Mesenchymal stem cell (in vitro differentiated cells and primary cell): ENCODE measurements around the gene BDH2.

ENCODE experiments used
- DNase-seq: peaks from one replicate; pipeline ENCODE4 v3.0.0-alpha.2; 2013
- H2AFZ ChIP-seq: one replicate; pipeline ENCODE4 v1.6.1; 2013; ENCODE audit warnings: low read depth, mild to moderate bottlenecking, control low read depth, inconsistent platforms, low read length, moderate library complexity
- H2AK5ac ChIP-seq: 2 replicates; pipeline ENCODE4 v1.6.1; 2013; ENCODE audit warnings: low read length, moderate library complexity, mild to moderate bottlenecking, inconsistent platforms; ENCODE audit not compliant: severe bottlenecking
- H2BK120ac ChIP-seq: one replicate; pipeline ENCODE4 v1.6.1; 2013; ENCODE audit warnings: low read depth, mild to moderate bottlenecking, inconsistent platforms, low read length, moderate library complexity
- H2BK12ac ChIP-seq, 2 experiments: one replicate each; pipeline ENCODE4 v1.6.1; 2013; ENCODE audit warnings: inconsistent platforms in 2 of 2, low read length in 2 of 2, mild to moderate bottlenecking in 2 of 2, moderate library complexity in 2 of 2, control low read depth in 1 of 2
- H2BK15ac ChIP-seq: one replicate; pipeline ENCODE4 v1.6.1; 2013; ENCODE audit warnings: mild to moderate bottlenecking, low read depth, inconsistent platforms; ENCODE audit not compliant: poor library complexity, severe bottlenecking
- H2BK5ac ChIP-seq: 2 replicates; pipeline ENCODE4 v1.6.1; 2013; ENCODE audit warnings: low read depth, mild to moderate bottlenecking, low read length, control low read depth, inconsistent platforms; ENCODE audit not compliant: poor library complexity, severe bottlenecking
- H3K14ac ChIP-seq, 2 experiments: one replicate each; pipeline ENCODE4 v1.6.1; 2013; ENCODE audit warnings: inconsistent platforms in 2 of 2, low read length in 2 of 2, control low read depth in 1 of 2, mild to moderate bottlenecking in 1 of 2, moderate library complexity in 1 of 2
- H3K18ac ChIP-seq, 2 experiments: one replicate each; pipeline ENCODE4 v1.6.1; 2013; ENCODE audit warnings: inconsistent platforms in 2 of 2, low read length in 2 of 2, control low read depth in 1 of 2, low read depth in 1 of 2, mild to moderate bottlenecking in 1 of 2
- H3K23ac ChIP-seq, 2 experiments: one replicate each; pipeline ENCODE4 v1.6.1; 2013; ENCODE audit warnings: inconsistent platforms in 2 of 2, low read length in 2 of 2, mild to moderate bottlenecking in 2 of 2, moderate library complexity in 2 of 2, control low read depth in 1 of 2
- H3K27ac ChIP-seq: 2 replicates; pipeline ENCODE4 v1.5.1; 2013; ENCODE audit warnings: mild to moderate bottlenecking, moderate library complexity, low read length, control low read depth, inconsistent platforms; ENCODE audit not compliant: poor library complexity, severe bottlenecking
- H3K27me3 ChIP-seq, 2 experiments: 2 replicates each; pipeline versions ENCODE4 v1.6.1 to v1.7.0; 2013; ENCODE audit warnings: low read length in 2 of 2, mild to moderate bottlenecking in 2 of 2, moderate library complexity in 2 of 2, control low read depth in 1 of 2, inconsistent platforms in 1 of 2; ENCODE audit not compliant: control insufficient read depth in 1 of 2, insufficient read depth in 1 of 2
- H3K36me3 ChIP-seq, 2 experiments: 2 replicates each; pipeline versions ENCODE4 v1.6.1 to v1.7.0; 2013; ENCODE audit warnings: low read length in 2 of 2, control low read depth in 1 of 2, inconsistent platforms in 1 of 2, low read depth in 1 of 2, mild to moderate bottlenecking in 1 of 2; ENCODE audit not compliant: insufficient read depth in 2 of 2, control insufficient read depth in 1 of 2
- H3K4ac ChIP-seq, 2 experiments: one replicate each; pipeline ENCODE4 v1.6.1; 2013; ENCODE audit warnings: inconsistent platforms in 2 of 2, low read length in 2 of 2, mild to moderate bottlenecking in 2 of 2, moderate library complexity in 2 of 2, control low read depth in 1 of 2, low read depth in 1 of 2
- H3K4me1 ChIP-seq: 2 replicates; pipeline ENCODE4 v1.6.1; 2013; ENCODE audit warnings: low read depth, low read length, control low read depth; ENCODE audit not compliant: control insufficient read depth, insufficient read depth
- H3K4me2 ChIP-seq: 2 replicates; pipeline ENCODE4 v1.6.1; 2013; ENCODE audit warnings: low read length, mild to moderate bottlenecking, inconsistent platforms; ENCODE audit not compliant: poor library complexity, severe bottlenecking
- H3K4me3 ChIP-seq, 2 experiments: 2 replicates each; pipeline versions ENCODE4 v1.5.1 to v1.7.0; 2013; ENCODE audit warnings: low read length in 2 of 2, mild to moderate bottlenecking in 2 of 2, control low read depth in 1 of 2, low read depth in 1 of 2; ENCODE audit not compliant: insufficient read depth in 1 of 2
- H3K79me1 ChIP-seq: replicated peaks from 2 replicates; pipeline ENCODE4 v1.6.1; 2013; ENCODE audit warnings: mild to moderate bottlenecking, control low read depth, low read length, inconsistent platforms; ENCODE audit not compliant: poor library complexity, severe bottlenecking
- H3K9ac ChIP-seq: 2 replicates; pipeline ENCODE4 v1.7.0; 2013; ENCODE audit warnings: mild to moderate bottlenecking, low read length, moderate library complexity
- H3K9me3 ChIP-seq: 2 replicates; pipeline ENCODE4 v1.7.0; 2013; ENCODE audit warnings: mild to moderate bottlenecking, low read length; ENCODE audit not compliant: control insufficient read depth
- H4K8ac ChIP-seq: one replicate; pipeline ENCODE4 v1.6.1; 2013; ENCODE audit warnings: inconsistent platforms, mild to moderate bottlenecking, low read length, moderate library complexity
- H4K91ac ChIP-seq: one replicate; pipeline ENCODE4 v1.6.1; 2013; ENCODE audit warnings: mild to moderate bottlenecking, low read length, inconsistent platforms
- WGBS: methylation state at CpG from one replicate; pipeline ENCODE4 v1.1.7; 2013; ENCODE audit warnings: mixed read lengths; 5-methylcytosine and 5-hydroxymethylcytosine counted together

The BDH2 gene

DNA sequence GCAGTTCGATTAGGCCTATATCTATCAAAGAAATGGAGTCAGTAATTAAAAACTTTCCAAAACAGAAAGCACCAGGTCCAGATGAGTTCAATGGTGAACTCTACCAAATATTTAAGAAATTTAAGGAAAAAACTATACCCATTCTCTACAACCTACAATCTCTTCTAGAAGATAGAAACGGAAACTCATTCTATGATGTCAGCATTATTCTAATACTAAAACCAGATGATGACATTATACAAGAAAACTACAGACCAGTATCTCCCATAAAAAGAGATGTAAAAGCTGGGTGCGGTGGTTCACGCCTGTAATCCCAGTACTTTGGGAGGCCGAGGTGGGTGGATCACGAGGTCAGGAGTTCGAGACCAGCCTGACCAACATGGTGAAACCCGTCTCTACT, 29.5 kb upstream of the BDH2 start:
- Histone ChIP-seq H3K4me1 (no peaks in the 10 kb centered on the region), H3K9me3 (peaks cover 22% of the 10 kb centered on the region), H3K14ac (no peak overlapping the region), H4K8ac (no peak overlapping the region), H3K27ac (no peak overlapping the region), H2BK5ac (no peak overlapping the region), H3K18ac (no peak overlapping the region), H2BK15ac (no peak overlapping the region), H3K79me1 (peaks cover 1% of the 10 kb centered on the region), H2AK5ac (no peak overlapping the region), H3K4me3 (no peak overlapping the region), H3K4ac (no peak overlapping the region), H3K9ac (no peak overlapping the region), H3K23ac (no peak overlapping the region), H2BK12ac (no peak overlapping the region), H2AFZ (no peak overlapping the region), H3K36me3 (peaks cover 0 to 5% of the 10 kb centered on the region in 2 experiments), H3K4me2 (no peak overlapping the region), H2BK120ac (no peak overlapping the region), H3K27me3 (no peaks in the 10 kb centered on the region), H4K91ac (no peak overlapping the region)
- DNase-seq = no peak
- WGBS = 100% methylated on average over 7 of the region's 8 CpGs

GRCh38 chr4:103126126-103126525, 26.5 kb upstream of the BDH2 start:
- H2BK120ac ChIP-seq = no peak overlapping the region
- no peak overlapping the region for H3K4me2 ChIP-seq
- no peaks in the 10 kb centered on the region for H3K27me3 ChIP-seq
- no peak overlapping the region for H3K4ac ChIP-seq
- no peak overlapping the region for H2AFZ ChIP-seq
- no peak overlapping the region for H4K8ac ChIP-seq
- no peak overlapping the region for H4K91ac ChIP-seq
- H3K9ac ChIP-seq = no peak overlapping the region
- H3K36me3 ChIP-seq = peaks cover 0 to 7% of the 10 kb centered on the region in 2 experiments
- WGBS = 100% methylated on average over 1 of the region's 3 CpGs
- H2AK5ac ChIP-seq = no peak overlapping the region
- H3K9me3 ChIP-seq = peaks cover 22% of the 10 kb centered on the region
- no peak overlapping the region for H3K23ac ChIP-seq
- H2BK12ac ChIP-seq = no peak overlapping the region
- H3K4me1 ChIP-seq = no peaks in the 10 kb centered on the region
- DNase-seq = no peak
- no peak overlapping the region for H3K18ac ChIP-seq
- no peak overlapping the region for H3K4me3 ChIP-seq
- H3K14ac ChIP-seq = no peak overlapping the region
- no peak overlapping the region for H3K27ac ChIP-seq
- peaks cover 1% of the 10 kb centered on the region for H3K79me1 ChIP-seq
- H2BK15ac ChIP-seq = no peak overlapping the region
- H2BK5ac ChIP-seq = no peak overlapping the region

GRCh38 chr4:103123114-103123513, 23.5 kb upstream of the BDH2 start:
- no peak overlapping the region for H3K18ac ChIP-seq
- no peak overlapping the region for H4K91ac ChIP-seq
- no peak overlapping the region for H3K14ac ChIP-seq
- no peak overlapping the region for H3K27ac ChIP-seq
- H3K9me3 ChIP-seq = peaks cover 9% of the 10 kb centered on the region
- H2BK5ac ChIP-seq = no peak overlapping the region
- peaks cover 0 to 7% of the 10 kb centered on the region in 2 experiments for H3K36me3 ChIP-seq
- H2BK15ac ChIP-seq = no peak overlapping the region
- no peak overlapping the region for H2AK5ac ChIP-seq
- H3K9ac ChIP-seq = no peak overlapping the region
- H2BK120ac ChIP-seq = no peak overlapping the region
- H3K79me1 ChIP-seq = peaks cover 1% of the 10 kb centered on the region
- H3K23ac ChIP-seq = no peak overlapping the region
- no peak for DNase-seq
- no peak overlapping the region for H4K8ac ChIP-seq
- H3K4me3 ChIP-seq = no peak overlapping the region
- no peak overlapping the region for H2AFZ ChIP-seq
- no peak overlapping the region for H3K4ac ChIP-seq
- no peaks in the 10 kb centered on the region for H3K27me3 ChIP-seq
- H3K4me1 ChIP-seq = no peaks in the 10 kb centered on the region
- H3K4me2 ChIP-seq = no peak overlapping the region
- H2BK12ac ChIP-seq = no peak overlapping the region
- 100% methylated on average over 1 of the region's 3 CpGs for WGBS

GRCh38 chr4:103118166-103118565, 18.5 kb upstream of the BDH2 start:
- H3K14ac ChIP-seq = no peak overlapping the region
- no peak overlapping the region for H4K8ac ChIP-seq
- H2AFZ ChIP-seq = no peak overlapping the region
- no peak overlapping the region for H3K23ac ChIP-seq
- 93% methylated on average over 1 of the region's 1 CpG for WGBS
- no peak overlapping the region for H2BK12ac ChIP-seq
- no peak overlapping the region for H4K91ac ChIP-seq
- H3K4me1 ChIP-seq = no peaks in the 10 kb centered on the region
- no peak overlapping the region for H2BK5ac ChIP-seq
- DNase-seq = no peak
- no peak overlapping the region for H2BK15ac ChIP-seq
- H3K9me3 ChIP-seq = no peaks in the 10 kb centered on the region
- H2BK120ac ChIP-seq = no peak overlapping the region
- no peak overlapping the region for H3K4me2 ChIP-seq
- H3K27ac ChIP-seq = no peak overlapping the region
- no peak overlapping the region for H2AK5ac ChIP-seq
- no peaks in the 10 kb centered on the region for H3K79me1 ChIP-seq
- no peaks in the 10 kb centered on the region for H3K27me3 ChIP-seq
- no peak overlapping the region for H3K4ac ChIP-seq
- peaks cover 0 to 7% of the 10 kb centered on the region in 2 experiments for H3K36me3 ChIP-seq
- no peak overlapping the region for H3K4me3 ChIP-seq
- H3K18ac ChIP-seq = no peak overlapping the region
- no peak overlapping the region for H3K9ac ChIP-seq
